Stimulated activated CD8-positive, alpha-beta memory T cell treated with anti-CD3 and anti-CD28 coated beads, Interleukin-2, amount 100 ng/mL, for 48 hours (primary cell): ENCODE results near the gene WDR31.
A peak's percentile ranks its signal among the peaks of the same experiment; 100 is the strongest.
"Not testable (repeated sequence)": the region's sequence is repeated elsewhere in the genome, so short reads cannot be mapped to it uniquely, and the experiment has no call there.

ENCODE experiments used
- DNase-seq, 2 donors: peaks; one replicate each; pipeline ENCODE4 v3.0.0-alpha.2; 2020; ENCODE audit warnings: low read depth in 2 of 2

Gene WDR31

DNA sequence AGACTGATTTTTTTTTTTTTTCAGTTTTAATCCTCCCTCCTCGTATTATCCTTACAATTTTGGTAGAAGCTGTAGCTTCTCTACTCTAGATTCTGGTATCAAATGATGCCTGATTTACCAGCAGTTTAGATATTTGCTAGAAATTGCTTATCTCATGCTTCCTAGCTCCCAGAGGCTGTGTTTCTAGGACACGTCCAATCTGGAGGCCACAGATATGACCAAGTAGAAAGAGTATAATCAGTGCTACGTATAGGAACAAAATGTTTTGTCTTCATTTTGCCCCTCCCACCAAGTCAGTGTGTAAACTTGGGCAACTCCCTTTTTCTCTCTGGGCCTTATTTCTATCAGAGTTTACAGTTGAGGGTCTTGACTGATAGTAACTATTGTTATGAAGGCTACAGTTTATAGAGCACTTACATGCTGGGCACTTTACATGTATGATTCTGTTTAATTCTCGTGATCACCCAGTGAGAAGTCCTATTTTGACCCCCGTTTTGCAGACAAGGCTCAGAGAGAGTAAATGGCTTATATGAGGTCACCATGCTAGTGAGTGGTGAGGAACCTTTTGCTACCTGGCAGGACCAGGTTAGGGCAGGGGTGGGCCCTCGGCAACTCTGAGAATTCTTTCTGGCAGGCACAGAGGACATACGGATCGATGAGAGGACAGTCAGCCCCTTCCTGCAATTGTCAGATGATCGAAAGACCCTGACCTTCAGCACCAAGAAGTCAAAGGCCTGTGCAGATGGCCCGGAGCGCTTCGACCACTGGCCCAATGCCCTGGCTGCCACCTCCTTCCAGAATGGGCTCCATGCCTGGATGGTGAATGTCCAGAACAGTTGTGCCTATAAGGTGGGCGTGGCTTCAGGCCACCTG is 29.1 kb upstream of the WDR31 start:
- DNase-seq = no peak

DNA sequence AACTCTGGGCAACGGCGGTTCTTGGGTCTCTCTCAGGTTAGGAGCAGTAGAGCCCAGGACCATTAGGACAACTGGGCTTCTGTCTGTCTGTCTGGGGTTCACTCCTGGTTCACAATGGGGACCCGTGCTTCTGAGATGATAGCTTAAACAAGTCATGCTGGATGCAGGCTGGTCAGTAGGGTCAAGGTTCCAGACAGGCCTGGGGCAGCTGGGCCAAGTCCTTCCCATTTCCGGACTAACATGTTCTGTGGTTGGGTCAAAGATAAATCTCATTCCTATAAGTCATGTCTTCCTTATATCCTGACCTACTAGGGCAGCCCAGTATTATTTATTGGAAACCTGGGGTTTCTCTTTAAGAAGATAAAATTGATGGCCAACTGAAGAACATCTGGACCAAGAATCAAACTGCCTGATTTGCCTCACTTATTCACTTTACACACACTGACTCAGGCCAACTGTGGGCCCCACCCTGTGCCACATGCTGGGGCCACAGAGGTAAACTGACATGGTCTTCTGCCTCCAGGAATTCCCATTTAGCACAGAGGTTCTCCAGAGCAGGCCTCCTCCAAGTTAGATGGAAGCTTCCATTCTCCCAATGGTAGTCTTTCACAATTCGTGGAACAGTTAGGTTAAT is 28.4 kb upstream of the WDR31 start:
- DNase-seq = no peak

DNA sequence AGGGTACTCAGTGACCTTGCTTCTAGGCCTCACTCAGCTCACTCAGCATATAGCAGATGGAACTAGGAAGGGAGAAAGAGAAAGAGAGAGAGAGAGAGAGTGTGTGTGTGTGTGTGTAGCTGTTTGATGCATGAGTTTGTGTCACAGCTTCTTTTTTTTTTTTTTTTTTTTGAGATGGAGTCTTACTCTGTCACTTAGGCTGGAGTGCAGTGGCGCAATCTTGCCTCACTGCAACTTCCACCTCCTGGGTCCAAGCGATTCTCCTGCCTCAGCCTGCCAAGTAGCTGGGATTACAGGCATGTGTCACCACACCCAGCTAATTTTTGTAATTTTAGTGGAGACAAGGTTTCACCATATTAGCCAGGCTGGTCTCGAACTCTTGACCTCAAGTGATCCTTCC is 25.6 kb upstream of the WDR31 start:
- not testable (repeated sequence) for DNase-seq

DNA sequence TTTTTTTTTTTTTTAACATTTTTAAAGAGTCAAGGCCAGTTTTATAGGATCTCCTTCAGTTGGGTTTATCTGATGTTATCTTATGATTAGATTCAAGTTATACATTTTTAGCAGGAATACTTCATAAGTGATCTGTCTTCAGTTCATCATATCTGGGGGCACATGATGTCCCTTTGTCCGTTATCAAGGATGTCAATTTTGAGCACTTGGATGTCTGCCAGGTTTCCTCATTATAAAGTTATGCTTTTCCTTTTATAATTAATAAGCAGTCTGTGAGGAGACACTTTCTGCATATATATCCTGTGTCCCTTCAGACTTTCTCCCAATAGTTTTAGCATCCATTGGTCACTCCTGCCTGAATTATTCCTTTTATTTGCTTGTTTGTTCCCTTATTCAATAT is 24.9 kb upstream of the WDR31 start:
- DNase-seq = no peak

DNA sequence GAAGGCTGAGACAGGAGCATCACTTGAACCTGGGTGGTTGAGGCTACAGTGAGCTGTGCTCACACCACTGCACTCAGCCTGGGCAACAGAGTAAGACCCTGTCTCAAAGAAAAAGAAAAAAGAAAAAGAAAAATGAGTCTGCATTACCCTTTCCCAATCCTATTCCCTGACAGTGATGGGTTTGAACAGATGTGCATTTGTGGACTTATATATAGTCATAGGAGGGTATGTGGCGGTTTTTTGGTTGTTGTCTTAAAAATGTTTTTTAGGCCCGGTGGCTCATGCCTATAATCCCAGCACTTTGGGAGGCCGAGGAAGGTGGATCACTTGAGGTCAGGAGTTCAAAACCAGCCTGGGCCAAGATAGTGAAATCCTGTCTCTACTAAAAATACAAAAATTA is 23.3 kb upstream of the WDR31 start:
- DNase-seq = no peak

DNA sequence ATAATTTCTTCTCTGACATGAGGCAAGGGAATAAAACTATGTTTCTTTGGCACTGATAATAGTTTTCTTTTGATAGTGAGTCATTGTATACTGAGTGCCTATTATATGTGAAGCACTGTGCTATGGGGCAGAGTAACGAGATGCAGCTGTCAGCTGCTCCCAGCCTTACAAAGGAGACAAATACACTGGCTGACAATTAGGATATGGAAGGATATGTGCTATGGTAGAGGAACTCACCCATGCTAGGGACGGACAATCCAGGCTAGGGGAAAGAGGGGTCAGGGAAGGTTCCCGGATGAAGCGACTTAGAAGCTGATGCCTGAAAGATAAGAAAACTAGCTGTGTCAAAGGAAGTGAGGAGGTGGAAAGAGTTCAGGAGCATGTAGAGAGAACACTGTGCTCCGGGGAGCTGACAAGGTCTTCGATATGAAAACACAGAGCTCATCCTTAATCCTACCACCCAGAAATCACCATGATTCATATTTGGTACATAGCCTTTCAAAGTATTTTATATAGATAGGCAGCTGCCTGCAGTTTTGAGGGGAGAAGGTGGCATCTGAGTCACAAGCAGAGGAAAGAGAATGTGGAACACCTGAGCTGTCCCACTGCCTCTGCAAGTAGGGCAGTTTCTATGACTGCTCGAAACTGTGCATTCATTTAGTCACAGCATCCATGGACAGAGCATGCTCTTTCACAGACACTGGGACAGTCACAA is 21.4 kb upstream of the WDR31 start:
- no peak for DNase-seq

DNA sequence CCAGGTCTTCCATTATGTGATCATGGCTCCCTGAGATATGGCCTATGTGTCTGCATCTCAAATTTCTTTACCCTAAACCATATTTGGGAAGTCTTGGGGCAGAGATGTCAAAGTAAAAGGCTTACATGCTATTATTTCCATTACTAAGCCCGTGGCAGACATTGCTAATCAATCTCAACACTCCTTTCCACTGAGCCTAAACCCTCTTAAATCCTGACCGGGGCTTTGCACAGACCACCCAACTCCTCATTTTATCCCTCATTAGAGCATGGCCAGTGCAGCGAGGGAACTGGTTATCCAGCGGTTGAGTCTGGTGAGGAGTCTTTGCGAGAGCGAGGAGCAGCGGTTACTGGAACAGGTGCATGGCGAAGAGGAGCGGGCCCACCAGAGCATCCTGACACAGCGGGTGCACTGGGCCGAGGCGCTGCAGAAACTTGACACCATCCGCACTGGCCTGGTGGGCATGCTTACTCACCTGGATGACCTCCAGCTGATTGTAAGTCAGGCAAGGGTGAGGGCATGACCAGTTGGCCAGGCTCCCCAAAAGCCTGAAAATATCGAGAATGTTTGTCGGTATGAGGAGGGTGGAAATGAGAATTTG is 20.3 kb upstream of the WDR31 start:
- DNase-seq = no peak

DNA sequence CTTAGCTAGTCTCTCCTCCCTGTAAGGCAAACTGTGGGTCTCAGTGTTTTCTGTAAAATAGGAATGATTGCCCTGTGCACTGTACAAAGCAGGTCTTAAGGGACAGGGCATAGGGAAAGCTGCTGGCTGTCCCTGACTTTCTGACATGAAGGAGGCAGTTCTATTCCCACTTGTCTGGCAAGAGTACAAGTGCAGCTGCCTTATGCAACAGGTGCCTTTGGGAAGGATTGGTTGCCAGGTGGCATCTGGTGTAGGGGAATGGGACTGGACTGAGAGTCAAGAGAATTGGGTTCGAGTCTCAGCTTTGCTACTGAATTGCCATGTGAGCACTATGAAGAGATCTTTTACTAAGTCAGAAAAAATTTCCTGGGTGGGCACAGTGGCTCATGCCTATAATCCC is 19.3 kb upstream of the WDR31 start:
- no peak for DNase-seq

DNA sequence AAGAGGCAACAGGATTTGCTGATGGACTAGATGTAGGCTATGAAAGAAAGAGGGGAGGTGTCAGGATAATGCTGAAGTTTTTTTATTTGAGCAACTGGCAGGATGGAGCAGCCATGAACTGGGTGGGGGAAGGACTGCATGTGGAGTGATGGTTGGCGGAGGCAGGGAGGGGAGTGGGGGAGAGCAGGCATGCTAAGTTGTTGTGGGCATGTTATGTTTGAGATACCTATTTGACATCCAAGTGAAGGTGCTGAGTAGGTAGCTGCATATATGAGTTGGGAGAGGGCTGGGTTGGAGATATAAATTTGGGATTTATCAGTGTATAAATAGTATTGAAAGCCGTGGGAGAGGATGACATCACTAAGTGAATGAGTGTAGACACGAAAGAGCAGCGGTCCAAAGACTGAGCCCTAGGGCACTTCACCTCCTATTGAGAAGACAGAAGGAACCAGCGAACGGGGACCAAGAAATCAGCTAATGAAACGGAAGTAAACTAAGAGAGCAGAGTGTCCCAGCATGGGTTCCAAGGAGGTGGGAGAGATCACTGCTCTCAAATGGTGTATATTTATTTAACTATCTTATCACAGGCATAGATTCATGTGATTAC is 16.7 kb upstream of the WDR31 start:
- no peak for DNase-seq

DNA sequence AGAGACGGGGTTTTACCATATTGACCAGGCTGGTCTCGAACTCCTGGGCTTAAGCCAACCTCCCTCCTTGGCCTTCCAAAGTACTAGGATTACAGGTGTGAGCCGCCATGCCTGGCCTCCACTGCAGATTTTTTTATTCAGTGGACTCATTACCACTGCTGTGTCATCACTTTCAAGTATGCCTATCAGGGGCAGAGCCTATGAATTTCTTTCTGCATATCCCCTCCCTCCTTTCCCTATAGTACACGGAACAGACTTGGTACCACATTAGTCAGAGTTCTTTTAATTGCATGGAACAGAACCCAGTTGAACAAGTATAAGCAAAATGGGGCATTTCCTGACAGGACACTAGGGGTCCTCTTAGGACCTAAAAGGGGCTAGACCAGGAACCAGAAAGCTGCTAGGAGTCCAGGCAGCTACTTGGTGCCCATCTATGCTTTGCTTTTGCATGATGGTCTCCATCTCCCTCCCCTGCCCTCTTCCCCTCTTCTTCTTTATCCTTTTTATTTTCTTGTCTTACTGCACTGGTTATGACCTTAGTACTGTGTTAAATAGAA is 15.0 kb upstream of the WDR31 start:
- no peak for DNase-seq

DNA sequence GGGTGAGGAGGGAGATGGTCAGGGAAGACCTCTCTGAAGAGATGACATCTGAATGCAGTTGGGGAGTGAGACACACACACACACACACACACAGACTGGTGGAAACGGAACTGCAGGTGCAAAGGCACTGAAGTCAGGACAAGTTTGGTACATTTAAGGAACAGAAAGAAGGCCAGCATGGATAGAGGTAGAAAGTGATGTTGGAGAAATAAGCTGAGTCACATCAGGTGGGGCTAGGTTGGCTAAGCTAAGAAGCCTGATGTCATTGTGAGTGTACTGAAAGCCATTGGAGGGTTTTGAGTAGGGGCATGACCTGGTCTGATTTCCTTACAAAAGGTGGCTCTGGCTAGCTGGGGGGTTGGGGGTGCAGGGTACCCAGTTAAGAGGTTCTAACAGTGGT is 12.3 kb upstream of the WDR31 start:
- no peak for DNase-seq

DNA sequence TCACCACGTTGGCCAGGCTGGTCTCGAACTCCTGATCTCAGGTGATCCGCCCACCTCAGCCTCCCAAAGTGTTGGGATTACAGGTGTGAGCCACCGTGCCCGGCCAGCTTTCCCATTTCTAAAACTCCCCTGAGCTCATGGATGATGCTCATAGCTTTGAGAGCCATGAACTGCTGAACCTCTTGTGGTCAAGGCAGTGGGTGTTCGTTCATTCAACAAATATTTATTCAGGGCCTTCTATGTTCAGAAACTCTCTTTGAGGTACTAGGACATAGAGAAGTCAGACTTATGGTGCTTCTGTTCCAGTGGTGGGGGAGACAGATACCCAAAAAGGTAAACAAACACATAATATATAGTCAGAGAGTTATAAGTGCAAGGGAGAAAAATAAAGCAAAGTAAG is 11.9 kb upstream of the WDR31 start:
- DNase-seq = no peak

DNA sequence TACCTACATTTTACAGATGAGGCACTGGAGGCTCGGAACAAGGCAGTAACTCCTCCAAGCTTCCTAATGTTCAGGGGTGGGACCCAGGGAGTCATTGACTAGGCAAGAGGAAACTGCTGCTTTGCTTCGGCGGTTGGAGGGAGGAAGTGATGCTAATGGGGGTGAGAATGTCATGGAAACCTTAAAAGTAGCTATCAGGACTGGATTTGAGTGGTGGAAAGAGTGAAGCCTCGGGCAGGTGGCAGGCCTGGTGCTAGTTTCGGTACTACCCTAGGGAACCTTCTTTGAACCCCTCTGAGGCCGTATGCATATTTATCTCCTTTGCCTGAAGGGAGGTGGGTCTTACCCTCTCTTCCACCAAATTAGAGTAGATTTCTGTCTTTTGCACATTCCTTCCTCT is 10.9 kb upstream of the WDR31 start:
- DNase-seq = peak; percentile 27 to 29

DNA sequence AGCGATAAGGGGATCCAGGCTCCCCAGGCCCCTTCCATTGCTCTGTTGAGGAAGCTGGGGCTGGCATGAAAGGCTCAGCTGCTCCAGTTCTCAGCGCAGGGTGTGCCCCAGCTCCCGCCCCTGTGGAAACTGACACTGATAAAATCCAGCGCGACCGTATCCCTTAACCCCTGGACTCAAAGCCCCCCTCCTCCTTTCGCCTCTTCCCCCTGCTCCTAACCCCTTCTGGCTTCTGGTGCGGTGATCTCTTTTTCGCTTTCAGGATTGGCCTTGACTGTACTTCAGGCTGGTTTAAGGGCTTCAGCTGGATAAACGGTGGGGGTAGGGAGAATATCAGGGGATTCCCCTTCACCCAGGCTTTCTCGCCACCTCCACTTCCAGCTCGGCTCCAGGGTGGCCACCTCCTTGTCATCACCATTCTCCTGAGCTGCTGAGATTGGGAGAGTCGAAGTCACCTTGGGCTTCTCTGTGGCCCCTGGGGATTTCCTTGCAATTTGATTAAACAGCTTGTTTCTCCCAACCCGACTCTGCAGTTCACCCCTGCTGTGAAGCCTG is 10.1 kb upstream of the WDR31 start:
- no peak for DNase-seq

DNA sequence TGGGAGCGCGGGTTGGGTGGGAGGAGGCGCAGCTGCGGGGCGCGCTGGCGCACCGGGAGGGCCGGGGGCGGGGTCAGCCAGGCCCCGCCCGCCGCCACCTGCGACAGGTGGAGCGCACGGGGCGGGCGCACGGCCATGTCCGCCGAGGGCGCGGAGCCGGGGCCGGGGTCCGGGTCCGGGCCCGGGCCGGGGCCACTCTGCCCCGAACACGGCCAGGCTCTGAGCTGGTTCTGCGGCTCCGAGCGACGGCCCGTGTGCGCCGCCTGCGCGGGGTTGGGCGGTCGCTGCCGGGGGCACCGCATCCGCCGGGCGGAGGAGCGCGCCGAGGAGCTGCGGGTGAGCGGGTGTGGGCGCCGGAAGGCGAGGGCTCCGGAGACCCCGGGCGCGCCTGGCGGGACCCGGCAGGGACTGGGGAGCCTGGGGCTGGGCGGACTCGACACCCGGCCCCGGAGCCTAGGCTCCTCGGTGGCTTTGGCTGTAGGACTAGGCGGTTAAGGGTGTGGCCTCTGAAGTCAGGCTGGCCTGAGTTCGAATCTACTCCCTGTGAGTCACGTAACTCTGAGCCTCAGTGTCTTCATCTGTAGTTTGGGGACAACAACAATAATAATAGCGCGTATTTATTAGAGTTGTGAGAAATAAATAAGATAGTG is 9.5 kb upstream of the WDR31 start, which contains the start of gene BSPRY:
TSS of gene BSPRY (plus strand) at position 97 of the 650 bp plus-strand sequence. CDS start at position 136, 39 bp downstream.
- DNase-seq = peak in 1 of 2 donors; percentile 22

DNA sequence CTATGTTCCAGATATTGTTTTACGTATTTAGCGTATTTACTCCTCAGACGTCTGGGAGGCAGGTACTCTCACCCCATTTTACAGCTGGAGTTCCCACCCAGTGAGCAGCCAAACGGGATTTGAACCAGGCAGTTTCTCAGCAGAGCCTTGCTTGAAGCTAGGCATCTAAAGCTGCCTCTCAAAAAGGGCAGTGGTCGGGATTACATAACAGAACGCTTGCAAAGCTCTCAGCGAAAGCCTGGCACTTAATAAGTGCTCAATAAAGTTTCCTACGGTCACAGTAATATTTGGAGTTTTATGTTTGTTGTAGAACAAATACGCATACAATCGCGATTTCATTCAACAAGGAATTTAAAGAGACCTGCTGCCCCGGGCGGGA is 9.0 kb upstream of the WDR31 start:
- no peak for DNase-seq

DNA sequence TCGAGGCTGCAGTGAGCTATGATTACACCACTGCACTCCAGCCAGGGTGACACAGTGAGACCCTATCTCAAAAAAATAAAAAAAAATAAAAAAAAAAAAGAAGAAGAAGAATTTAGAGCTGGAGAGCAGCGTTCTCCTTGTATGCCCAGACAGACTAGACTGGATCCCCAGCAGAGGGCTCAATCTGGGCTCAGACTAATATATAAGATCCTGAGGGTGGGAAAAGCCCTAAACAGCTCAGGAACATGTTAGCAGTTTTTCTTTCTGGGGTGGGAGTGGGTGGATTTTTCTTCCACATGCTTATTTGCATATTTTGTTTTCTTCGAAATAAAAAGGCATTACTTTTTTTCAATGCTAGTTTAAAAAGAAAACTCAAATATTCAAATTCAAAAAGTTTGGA is 8.4 kb upstream of the WDR31 start:
- no peak for DNase-seq

DNA sequence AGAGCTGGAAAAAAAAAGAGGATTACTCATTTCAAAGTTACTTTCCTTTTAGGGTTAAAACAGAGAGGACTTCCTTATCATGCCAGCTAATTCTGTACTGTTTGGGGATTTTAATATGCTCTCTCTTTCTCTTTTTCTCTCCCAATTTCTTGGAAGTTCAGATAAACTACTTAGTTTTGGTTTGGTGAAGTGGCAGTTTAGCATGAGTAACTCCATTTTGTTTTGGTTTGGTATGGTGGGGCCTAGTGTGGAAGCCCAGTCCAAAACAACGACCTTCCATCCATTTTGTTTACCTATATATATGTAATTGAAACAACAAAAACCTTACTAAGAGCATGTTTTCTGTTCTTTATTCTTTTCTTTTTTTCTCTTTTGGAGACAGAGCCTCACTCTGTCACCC is 5.6 kb upstream of the WDR31 start:
- DNase-seq = no peak

DNA sequence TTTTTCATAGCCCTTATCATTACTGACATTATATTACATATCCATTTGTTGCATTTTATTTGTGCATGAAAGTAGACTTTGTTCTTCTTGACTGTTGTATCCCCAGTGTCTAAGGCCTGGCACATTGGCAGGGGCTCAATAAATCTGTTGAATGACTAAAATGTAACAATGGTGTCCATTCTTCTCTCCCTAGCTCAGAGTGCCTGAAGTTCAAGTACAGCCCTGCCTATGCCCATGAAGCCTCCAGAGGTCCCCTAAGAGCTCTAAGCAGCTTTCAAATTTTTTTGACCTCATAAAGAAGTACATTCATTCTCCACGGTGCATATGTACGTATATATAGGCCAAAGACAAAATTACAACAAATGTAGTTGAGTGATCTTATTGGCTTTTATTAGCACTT is 5.1 kb upstream of the WDR31 start:
- no peak for DNase-seq

DNA sequence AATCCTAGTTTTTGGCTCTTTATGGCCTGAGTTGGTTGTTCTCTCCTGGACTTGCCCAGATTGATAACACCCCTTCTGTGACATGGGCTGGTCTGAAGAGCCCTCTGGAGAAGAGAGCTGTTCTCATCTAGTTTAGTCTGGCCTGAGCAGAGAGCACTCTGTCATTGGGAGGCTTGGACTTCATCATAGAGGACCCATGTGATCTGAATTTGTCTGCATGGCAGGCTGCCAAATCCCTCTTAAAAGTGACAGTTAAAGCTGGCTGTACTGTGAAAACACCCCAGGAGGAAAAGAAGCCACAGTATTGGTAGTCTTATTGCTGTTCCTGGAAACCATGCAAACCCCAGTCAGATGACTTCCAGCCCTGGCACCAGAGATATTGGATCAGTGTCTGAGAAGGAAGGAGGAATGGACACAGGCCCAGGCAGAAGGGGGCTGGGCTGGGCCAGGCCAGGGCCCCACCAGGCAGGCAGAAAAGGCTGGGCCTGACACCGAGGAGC is 3.7 kb upstream of the WDR31 start:
- no peak for DNase-seq
